Mesenteric fat pad (tissue), 1 donor: ENCODE data around the gene CHD6. TPM values are rescaled to one million over a fixed set of nuclear protein-coding genes. Genes with fewer than 3 reads are reported as not detected.

ENCODE experiments used
- DNase-seq: peaks from one replicate; pipeline ENCODE4 v3.0.0-alpha.2; 2020; ENCODE audit warnings: low spot score
- long read RNA-seq: library from polyadenylated mRNA; unstranded; transcript quantifications from one replicate; pipeline ENCODE4 v2.0.0, GENCODE V29; 2020
- total RNA-seq: library from RNA; stranded (reverse); fragmentation: NEBNext Ultra II Directional; extraction: Animal tissue kit (Norgen Biotek cat#: 25700); gene quantifications from one replicate; pipeline ENCODE4 v1.2.1, GENCODE V29; 2021
- donor health status: DM: yes; HTN: yes; CAD: no.

CHD6 gene
- total RNA-seq, result 47.3 TPM
- long read RNA-seq, partial matches to known transcripts, result 9 of 24 reads
- long read RNA-seq, other reads (novel, unspliced or antisense), result 15 of 24 reads

- DNase-seq, result peak; percentile 100
These were observed at the start of gene CHD6 for GRCh38 chr20:41617902-41618806. Gene CHD6, minus strand, starts transcription at chr20:41618377. Its CDS starts 67,040 bp downstream, at chr20:41551337.

- no peak for DNase-seq
These were observed 46.4 kb upstream of the CHD6 start for GRCh38 chr20:41664584-41664983.

GRCh38 chr20:41657655-41658054 lies 39.5 kb upstream of the CHD6 start:
- no peak for DNase-seq

- DNase-seq, result no peak
These were observed 37.9 kb upstream of the CHD6 start for GRCh38 chr20:41655962-41656618.

GRCh38 chr20:41654884-41655283 lies 36.7 kb upstream of the CHD6 start:
- no peak for DNase-seq

- no peak for DNase-seq
These were observed 36.1 kb upstream of the CHD6 start for GRCh38 chr20:41654292-41654691.

GRCh38 chr20:41650231-41650948 lies 32.2 kb upstream of the CHD6 start:
- no peak for DNase-seq

GRCh38 chr20:41649489-41649888 lies 31.3 kb upstream of the CHD6 start:
- no peak for DNase-seq

- no peak for DNase-seq
These were observed 27.2 kb upstream of the CHD6 start for GRCh38 chr20:41645372-41645771.

GRCh38 chr20:41643504-41643938 lies 25.3 kb upstream of the CHD6 start:
- DNase-seq, result no peak

- DNase-seq, result no peak
These were observed 21.5 kb upstream of the CHD6 start for GRCh38 chr20:41639630-41640029.

- DNase-seq, result no peak
These were observed 20.3 kb upstream of the CHD6 start for GRCh38 chr20:41638456-41638855.

GRCh38 chr20:41635158-41635557 lies 17.0 kb upstream of the CHD6 start:
- no peak for DNase-seq

GRCh38 chr20:41632896-41633295 lies 14.7 kb upstream of the CHD6 start:
- DNase-seq, result no peak

GRCh38 chr20:41631826-41632225 lies 13.6 kb upstream of the CHD6 start:
- DNase-seq, result no peak

GRCh38 chr20:41630846-41631245 lies 12.7 kb upstream of the CHD6 start:
- DNase-seq, result no peak

GRCh38 chr20:41627611-41628244 lies 9.6 kb upstream of the CHD6 start:
- no peak for DNase-seq

- DNase-seq, result no peak
These were observed 8.9 kb upstream of the CHD6 start for GRCh38 chr20:41627001-41627495.

- DNase-seq, result no peak
These were observed 5.6 kb upstream of the CHD6 start for GRCh38 chr20:41623625-41624375.

GRCh38 chr20:41622584-41622983 lies 4.4 kb upstream of the CHD6 start:
- DNase-seq, result no peak
